Heart left ventricle (tissue), 16 donors: ENCODE measurements around the gene ARPC2. TPM values are rescaled to one million over a fixed set of nuclear protein-coding genes. Genes with fewer than 3 reads are reported as not detected.
A peak's percentile ranks its signal among the peaks of the same experiment; 100 is the strongest.

ENCODE experiments used
- ATAC-seq, 4 donors: fragments of 200-7000 bp; cut with Tn5 transposase; one replicate each; pipeline ENCODE4 v1.9.1; 2020 to 2022; ENCODE audit warnings: moderate library complexity in 4 of 4, mild to moderate bottlenecking in 3 of 4, moderate number of reproducible peaks in 1 of 4
- DNase-seq, 5 donors: peaks; one replicate each; pipeline ENCODE4 v3.0.0-alpha.2; 2020
- H3K27ac ChIP-seq, 12 donors: fragments of 200-600 bp; sonication (generic) in 4 of 12; one replicate each; pipeline versions ENCODE4 v1.5.0 to v1.8.0; 2016 to 2022; ENCODE audit warnings: mild to moderate bottlenecking in 2 of 12
- H3K27me3 ChIP-seq, 9 donors: fragments of 200-600 bp; sonication (generic) in 2 of 9; one replicate each; pipeline versions ENCODE4 v1.5.1 to v1.8.0; 2016 to 2022; ENCODE audit warnings: mild to moderate bottlenecking in 3 of 9
- H3K36me3 ChIP-seq, 9 donors: fragments of 200-600 bp; sonication (generic) in 2 of 9; one replicate each; pipeline versions ENCODE4 v1.5.0 to v1.8.0; 2018 to 2022; ENCODE audit warnings: mild to moderate bottlenecking in 2 of 9
- H3K4me1 ChIP-seq, 12 donors: fragments of 200-600 bp; sonication (generic) in 4 of 12; one replicate each; pipeline versions ENCODE4 v1.5.0 to v1.8.0; 2016 to 2022; ENCODE audit warnings: mild to moderate bottlenecking in 3 of 12
- H3K4me3 ChIP-seq, 12 donors: fragments of 200-600 bp; sonication (generic) in 4 of 12; one replicate each; pipeline versions ENCODE4 v1.5.0 to v1.8.0; 2017 to 2022; ENCODE audit warnings: mild to moderate bottlenecking in 9 of 12, moderate library complexity in 4 of 12
- H3K9me3 ChIP-seq, 12 donors: fragments of 200-600 bp; sonication (generic) in 4 of 12; one replicate each; pipeline versions ENCODE4 v1.5.0 to v1.8.0; 2016 to 2022; ENCODE audit warnings: mild to moderate bottlenecking in 1 of 12
- POLR2A ChIP-seq, 2 donors: fragments of 450-650 bp; IDR thresholded peaks; one replicate each; pipeline ENCODE4 v1.6.1; 2017; ENCODE audit warnings: antibody characterized with exemption in 2 of 2, mild to moderate bottlenecking in 2 of 2, moderate library complexity in 2 of 2
- WGBS, 4 donors: extraction: QIAGEN DNeasy Blood & Tissue Kit in 2 of 4; methylation state at CpG; one replicate each; pipeline versions ENCODE4 v1.1.5 to v1.1.7; 2013 to 2018; 5-methylcytosine and 5-hydroxymethylcytosine counted together
- intact Hi-C, 10 donors: fragments of 100-400 bp; cut with DNase I; formaldehyde crosslinking; loops; one replicate each; pipeline versions ENCODE4 v1.11.1 to v1.14.2; 2022
- polyA plus RNA-seq, 2 donors: library from polyadenylated mRNA; stranded (reverse); fragments of 200-250 nt; gene quantifications; one replicate each; pipeline ENCODE4 v1.2.3, GENCODE V29; 2013
- total RNA-seq, 9 donors: library from RNA; depleted of rRNA in 2 of 9; stranded (reverse); fragments of >200 nt in 2 of 9; fragmentation: NEBNext Ultra II Directional in 3 of 9; extraction: Animal tissue kit (Norgen Biotek cat#: 25700) in 3 of 9; gene quantifications; one replicate each; pipeline versions ENCODE4 v1.1.0 to v1.2.4, GENCODE V29; 2016 to 2023
- TF ChIP-seq, protein P1 (sequence below), 12 donors: fragments of 200-600 bp; sonication (generic) in 4 of 12; IDR thresholded peaks; one replicate each; pipeline versions ENCODE4 v1.5.0 to v1.8.0; 2018 to 2022; ENCODE audit warnings: antibody characterized with exemption in 12 of 12, mild to moderate bottlenecking in 5 of 12
- donor health status: ischemic (EF 13 %, LVEDD 7.1; RV severe dilation, severe dysfunction).
- donor health status: healthy with polysubstance abuse.
- donor health status: DM: no; HTN: yes; CAD: no.
- donor health status: DM: no; HTN: no; CAD: no.
- donor health status: ischemic (EF 25% LVEDD 6.9; RV normal size, moderate dysfunction).
- donor health status: ischemic (EF 25% LVEDD 5.7; RV mildly dilated, moderate dysfunction).
- donor health status: healthy.
- donor health status: DM: yes; HTN: yes; CAD: no.
- donor health status: ischemic (EF 35%, LVEDD 5.7; RV mildly dilated, moderate dysfunction).
- donor health status: nonischemic (EF 11% LVEDD 7.7; RV severe dilation, severe dysfunction).
- donor health status: DM: yes; HTN: yes; CAD: no.
- donor health status: PGD.
- donor health status: ischemic (EF 29% LVEDD 5.4; RV normal size, mild dysfunction).
- donor health status: nonischemic (EF 23%, LVEDD 6.1; RV moderate dilation, normal function).

ARPC2 gene
- total and polyA plus RNA-seq, 11 donors, result 64.9 to 278 (median 139) TPM

DNA sequence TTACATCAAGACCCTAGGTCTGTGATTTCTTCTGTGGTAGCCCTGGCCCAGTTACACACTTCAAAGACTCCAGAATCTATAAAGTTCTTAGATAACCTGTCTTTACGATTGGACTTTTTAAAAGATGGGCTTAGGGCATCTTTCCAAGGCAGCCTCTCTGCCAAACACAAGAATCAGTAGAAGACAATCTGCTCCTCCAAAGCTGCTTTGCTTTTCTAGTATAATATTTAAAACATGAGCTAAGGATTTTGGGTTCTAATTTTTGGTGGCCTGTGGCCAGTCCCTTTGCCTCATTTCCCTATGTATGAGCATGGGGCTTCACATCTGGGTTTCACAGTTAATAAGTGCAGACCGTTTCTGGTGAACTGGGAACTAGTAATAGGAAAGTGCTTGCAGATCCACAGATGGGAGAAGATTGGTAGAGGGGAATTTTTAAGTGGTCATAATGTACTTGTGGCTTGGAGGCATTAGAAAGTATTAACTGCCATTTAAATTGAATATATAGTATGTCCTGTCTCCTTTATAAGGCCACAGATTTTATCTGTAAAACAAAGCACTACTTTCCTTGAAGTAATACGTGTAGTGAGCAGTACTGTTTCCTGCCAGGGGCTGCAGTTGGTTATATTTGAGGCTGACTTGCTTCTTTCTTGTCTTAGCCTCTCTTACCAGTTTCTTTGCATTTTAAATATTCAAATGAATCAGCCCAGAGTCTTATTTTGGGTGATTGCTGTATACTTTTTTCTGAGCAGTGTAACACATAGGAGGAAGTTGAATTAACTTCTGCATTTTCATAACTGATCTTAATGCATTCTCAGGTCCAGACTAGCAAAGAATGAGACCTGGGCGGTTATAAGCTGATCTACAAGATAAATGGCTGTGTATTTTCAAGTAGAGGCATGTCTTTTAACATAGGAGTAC lies 1.5 kb downstream of the ARPC2 start:
- peaks cover 0 to 47% (median 11%) of the 10 kb centered on the region in 9 donors for H3K36me3 ChIP-seq
- ATAC-seq (no peak), DNase-seq (no peak)
- intact Hi-C loops, result loop anchor here in 3 of 10 donors (5.0 to 10.0 kb wide), 3 partner anchors 39 to 179 kb away; partner anchors contain the start of genes CTDSP1 (in 1 of the 3) and GPBAR1 (in 1 of the 3)
- WGBS, 4 donors, result 14 to 16% (median 16%) methylated on average over 4 of the region's 4 CpGs
- H3K27me3 ChIP-seq, result no peaks in the 10 kb centered on the region
- H3K4me3 ChIP-seq, result peak overlapping the region; percentile 62 to 99 (median 96)
- peaks cover 0 to 72% (median 55%) of the 10 kb centered on the region in 12 donors for H3K4me1 ChIP-seq
- TF ChIP-seq, protein P1, sequence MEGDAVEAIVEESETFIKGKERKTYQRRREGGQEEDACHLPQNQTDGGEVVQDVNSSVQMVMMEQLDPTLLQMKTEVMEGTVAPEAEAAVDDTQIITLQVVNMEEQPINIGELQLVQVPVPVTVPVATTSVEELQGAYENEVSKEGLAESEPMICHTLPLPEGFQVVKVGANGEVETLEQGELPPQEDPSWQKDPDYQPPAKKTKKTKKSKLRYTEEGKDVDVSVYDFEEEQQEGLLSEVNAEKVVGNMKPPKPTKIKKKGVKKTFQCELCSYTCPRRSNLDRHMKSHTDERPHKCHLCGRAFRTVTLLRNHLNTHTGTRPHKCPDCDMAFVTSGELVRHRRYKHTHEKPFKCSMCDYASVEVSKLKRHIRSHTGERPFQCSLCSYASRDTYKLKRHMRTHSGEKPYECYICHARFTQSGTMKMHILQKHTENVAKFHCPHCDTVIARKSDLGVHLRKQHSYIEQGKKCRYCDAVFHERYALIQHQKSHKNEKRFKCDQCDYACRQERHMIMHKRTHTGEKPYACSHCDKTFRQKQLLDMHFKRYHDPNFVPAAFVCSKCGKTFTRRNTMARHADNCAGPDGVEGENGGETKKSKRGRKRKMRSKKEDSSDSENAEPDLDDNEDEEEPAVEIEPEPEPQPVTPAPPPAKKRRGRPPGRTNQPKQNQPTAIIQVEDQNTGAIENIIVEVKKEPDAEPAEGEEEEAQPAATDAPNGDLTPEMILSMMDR (IDR thresholded peaks at IDR 0.05), result no peak
- TF ChIP-seq POLR2A (IDR thresholded peaks at IDR 0.05), result no peak
- no peaks in the 10 kb centered on the region for H3K9me3 ChIP-seq
- H3K27ac ChIP-seq, result peak overlapping the region; percentile 84 to 98 (median 96)

DNA sequence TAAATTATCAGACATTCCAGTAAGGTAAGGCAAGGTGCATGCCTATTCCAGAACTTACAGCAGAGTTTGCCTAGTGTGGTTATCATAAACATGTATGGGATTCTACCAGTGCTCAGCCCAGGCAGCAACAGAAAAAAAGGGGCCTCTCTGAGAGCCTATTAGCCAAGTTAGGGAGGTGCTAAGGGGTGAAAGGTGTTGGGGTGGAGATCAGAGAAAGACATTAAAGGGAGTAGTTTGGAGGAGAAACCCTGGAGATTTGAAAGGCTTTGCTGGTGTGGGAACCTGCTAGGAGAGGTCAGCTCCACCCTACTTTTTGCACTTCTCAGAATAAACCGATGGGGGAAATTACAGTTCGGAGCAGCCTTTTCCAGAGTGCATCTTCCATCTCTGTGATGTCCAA lies 2.9 kb downstream of the ARPC2 start:
- no peaks in the 10 kb centered on the region for H3K9me3 ChIP-seq
- intact Hi-C loops, result loop anchor here in 7 of 10 donors (1.0 to 10.0 kb wide), 4 partner anchors 37 to 177 kb away; partner anchors contain the start of genes CTDSP1 (in 1 of the 7) and GPBAR1 (in 1 of the 7)
- H3K4me3 ChIP-seq, result peak overlapping the region in 6 of 12 donors; percentile 24 to 99 (median 96)
- peaks cover 0 to 61% (median 18%) of the 10 kb centered on the region in 9 donors for H3K36me3 ChIP-seq
- WGBS, 4 donors, result 55 to 61% (median 56%) methylated on average over 2 of the region's 2 CpGs
- H3K27ac ChIP-seq, result peak overlapping the region in 2 of 12 donors; percentile 15 to 98
- no peak for TF ChIP-seq POLR2A (IDR thresholded peaks at IDR 0.05)
- no peaks in the 10 kb centered on the region for H3K27me3 ChIP-seq
- no peak for ATAC-seq
- H3K4me1 ChIP-seq, result peaks cover 0 to 79% (median 56%) of the 10 kb centered on the region in 12 donors
- no peak for DNase-seq

DNA sequence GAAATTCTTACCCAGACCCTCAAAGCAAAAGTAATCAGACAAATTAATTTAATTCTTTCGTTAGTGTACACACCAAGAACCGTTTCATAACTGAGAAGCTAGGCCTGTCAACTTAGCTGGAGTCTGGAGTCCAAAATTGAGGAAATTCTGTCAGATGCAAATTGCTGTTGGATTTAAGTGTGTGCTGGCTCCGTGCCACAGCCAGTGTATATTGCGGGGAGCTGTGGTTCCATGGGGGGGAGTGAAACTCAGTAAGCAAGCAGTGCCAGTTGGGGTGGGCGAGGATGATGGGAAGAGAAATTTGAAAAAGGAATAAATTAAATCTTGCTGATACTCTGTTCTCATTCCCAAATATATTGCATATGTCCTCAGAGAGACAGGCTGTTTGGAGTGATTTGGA lies 4.0 kb downstream of the ARPC2 start:
- Histone ChIP-seq H3K36me3 (peaks cover 0 to 72% (median 29%) of the 10 kb centered on the region in 9 donors), H3K27me3 (no peaks in the 10 kb centered on the region), H3K27ac (peak overlapping the region in 1 of 12 donors; percentile 98), H3K9me3 (no peaks in the 10 kb centered on the region), H3K4me3 (peak overlapping the region in 1 of 12 donors; percentile 35), H3K4me1 (peaks cover 0 to 86% (median 55%) of the 10 kb centered on the region in 12 donors)
- intact Hi-C loops, result loop anchor here in 5 of 10 donors (1.0 to 5.0 kb wide), 2 partner anchors 36 to 48 kb away; no protein-coding TSS in a partner anchor
- 64 to 69% (median 65%) methylated on average over 5 of the region's 5 CpGs for WGBS, 4 donors
- DNase-seq (no peak), ATAC-seq (no peak)
- no peak for TF ChIP-seq POLR2A (IDR thresholded peaks at IDR 0.05)
- TF ChIP-seq, protein P1 (IDR thresholded peaks at IDR 0.05), result no peak

DNA sequence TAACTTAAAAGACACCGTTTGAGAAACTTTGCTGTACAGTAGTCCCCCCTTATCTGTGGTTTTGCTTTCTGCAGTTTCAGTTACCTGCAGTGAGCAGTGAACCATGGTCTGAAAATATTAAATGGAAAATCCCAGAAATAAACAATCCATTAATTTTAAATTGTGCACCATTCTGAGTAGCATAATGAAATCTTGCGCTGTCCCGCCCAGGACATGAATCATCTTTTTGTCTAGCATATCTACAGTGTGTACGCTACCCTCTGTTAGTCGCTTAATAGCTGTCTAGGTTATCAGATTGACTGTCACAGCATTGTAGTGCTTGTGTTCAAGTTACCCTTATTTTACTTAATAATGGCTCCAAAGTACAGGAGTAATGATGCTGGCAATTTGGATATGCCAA lies 6.1 kb downstream of the ARPC2 start:
- DNase-seq, result no peak
- intact Hi-C loops, result loop anchor here in 4 of 10 donors (5.0 kb wide), 1 partner anchor 34 kb away; no protein-coding TSS in a partner anchor
- H3K27ac ChIP-seq, result peak overlapping the region in 1 of 12 donors; percentile 38
- TF ChIP-seq, protein P1 (IDR thresholded peaks at IDR 0.05), result no peak
- no peak for TF ChIP-seq POLR2A (IDR thresholded peaks at IDR 0.05)
- WGBS, 4 donors, result 83 to 86% (median 84%) methylated on average over 5 of the region's 5 CpGs
- H3K36me3 ChIP-seq, result peaks cover 0 to 92% (median 49%) of the 10 kb centered on the region in 9 donors
- no peaks in the 10 kb centered on the region for H3K27me3 ChIP-seq
- H3K4me1 ChIP-seq, result peaks cover 0 to 98% (median 50%) of the 10 kb centered on the region in 12 donors
- H3K4me3 ChIP-seq, result peak overlapping the region in 1 of 12 donors; percentile 18
- no peaks in the 10 kb centered on the region for H3K9me3 ChIP-seq
- peak in 1 of 4 donors; percentile 35 for ATAC-seq
